Measurements from ENCODE around the gene LDLR. TPM values are rescaled to one million over a fixed set of nuclear protein-coding genes. Genes with fewer than 3 reads are reported as not detected.

LDLR gene
- polyA plus RNA-seq (2012; ENCODE audit: insufficient read depth, insufficient read length) = 25.4 TPM

DNA sequence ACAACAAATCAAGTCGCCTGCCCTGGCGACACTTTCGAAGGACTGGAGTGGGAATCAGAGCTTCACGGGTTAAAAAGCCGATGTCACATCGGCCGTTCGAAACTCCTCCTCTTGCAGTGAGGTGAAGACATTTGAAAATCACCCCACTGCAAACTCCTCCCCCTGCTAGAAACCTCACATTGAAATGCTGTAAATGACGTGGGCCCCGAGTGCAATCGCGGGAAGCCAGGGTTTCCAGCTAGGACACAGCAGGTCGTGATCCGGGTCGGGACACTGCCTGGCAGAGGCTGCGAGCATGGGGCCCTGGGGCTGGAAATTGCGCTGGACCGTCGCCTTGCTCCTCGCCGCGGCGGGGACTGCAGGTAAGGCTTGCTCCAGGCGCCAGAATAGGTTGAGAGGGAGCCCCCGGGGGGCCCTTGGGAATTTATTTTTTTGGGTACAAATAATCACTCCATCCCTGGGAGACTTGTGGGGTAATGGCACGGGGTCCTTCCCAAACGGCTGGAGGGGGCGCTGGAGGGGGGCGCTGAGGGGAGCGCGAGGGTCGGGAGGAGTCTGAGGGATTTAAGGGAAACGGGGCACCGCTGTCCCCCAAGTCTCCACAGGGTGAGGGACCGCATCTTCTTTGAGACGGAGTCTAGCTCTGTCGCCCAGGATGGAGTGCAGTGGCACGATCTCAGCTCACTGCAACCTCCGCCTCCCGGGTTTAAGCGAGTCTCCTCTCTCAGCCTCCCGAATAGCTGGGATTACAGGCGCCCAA is at the start of gene LDLR:
Gene LDLR (plus strand): TSS at position 210 of the 760 bp plus-strand sequence. CDS start 86 bp downstream, at position 296.
- DNase-seq (ENCODE audit: low read depth, low spot score) = peak; percentile 97
- H3K4me3 ChIP-seq (ENCODE audit: low read length) = peak within 1 kb of the TSS; percentile 87

DNA sequence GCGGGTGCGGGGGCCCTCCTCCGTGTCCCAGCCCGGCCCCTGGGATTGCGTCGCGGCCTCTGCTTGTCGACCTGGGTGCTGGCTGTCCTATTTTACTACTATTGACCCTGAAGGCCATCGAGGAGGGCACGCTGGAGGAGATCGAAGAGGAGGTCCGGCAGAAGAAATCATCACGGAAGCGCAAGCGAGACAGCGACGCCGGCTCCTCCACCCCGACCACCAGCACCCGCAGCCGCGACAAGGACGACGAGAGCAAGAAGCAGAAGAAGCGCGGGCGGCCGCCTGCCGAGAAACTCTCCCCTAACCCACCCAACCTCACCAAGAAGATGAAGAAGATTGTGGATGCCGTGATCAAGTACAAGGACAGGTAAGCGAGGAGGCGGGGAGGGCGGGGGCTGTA is 48.1 kb upstream of the LDLR start:
- H3K4me3 ChIP-seq (ENCODE audit: low read length) = no peak overlapping the region
- DNase-seq (ENCODE audit: low read depth, low spot score) = no peak

DNA sequence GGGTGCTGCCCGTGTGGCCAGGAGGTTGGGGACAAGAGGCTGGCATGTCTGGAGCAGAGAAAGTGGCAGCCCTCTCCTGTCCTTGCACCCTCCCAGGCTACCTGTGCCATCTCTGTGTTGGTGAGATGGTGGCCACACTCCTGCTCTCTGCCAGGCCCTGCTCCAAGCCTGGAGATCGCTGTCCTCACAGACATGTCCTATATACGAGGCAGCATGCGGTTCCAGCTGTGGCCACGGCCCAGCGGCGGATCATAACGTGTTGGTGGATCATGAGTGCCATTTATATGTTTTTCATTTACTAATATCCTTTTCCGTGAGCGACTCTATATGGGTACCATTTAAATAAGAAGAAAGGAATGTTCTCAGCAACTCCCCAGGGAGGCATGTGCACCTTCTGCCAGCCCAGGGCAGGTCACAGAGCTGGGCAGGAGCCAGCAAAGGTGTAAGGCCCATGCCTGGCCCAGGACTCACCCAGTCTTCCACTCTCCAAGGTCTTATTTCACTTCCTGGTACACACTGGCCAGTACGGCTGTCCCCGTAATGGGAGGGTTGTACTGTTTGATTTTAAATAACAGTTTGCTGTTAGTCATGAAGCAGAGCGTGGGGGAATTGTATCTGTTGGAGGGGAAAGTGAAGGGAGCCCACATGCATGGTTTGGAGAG is 47.2 kb upstream of the LDLR start:
- DNase-seq (ENCODE audit: low read depth, low spot score) = no peak
- no peak overlapping the region for H3K4me3 ChIP-seq (ENCODE audit: low read length)

DNA sequence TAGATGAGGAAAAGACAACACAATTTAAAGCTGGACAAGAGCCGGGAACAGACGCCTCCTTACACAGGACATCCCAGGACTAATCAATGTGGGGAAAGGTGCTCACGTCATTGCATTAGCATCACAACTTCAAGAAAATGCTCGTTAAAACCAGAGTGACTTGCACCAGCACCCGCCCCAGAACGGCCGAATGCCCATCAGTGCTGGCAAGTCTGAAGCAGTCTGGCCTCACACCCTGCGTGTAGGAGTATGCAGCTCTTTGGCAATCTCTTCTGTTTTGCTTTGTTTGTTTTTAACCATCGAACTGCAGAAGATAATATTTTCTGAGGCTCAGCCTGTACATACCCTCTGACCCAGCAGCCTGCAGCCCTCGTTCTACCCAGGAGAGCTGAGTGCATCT is 44.8 kb upstream of the LDLR start:
- H3K4me3 ChIP-seq (ENCODE audit: low read length) = no peak overlapping the region
- no peak for DNase-seq (ENCODE audit: low read depth, low spot score)

DNA sequence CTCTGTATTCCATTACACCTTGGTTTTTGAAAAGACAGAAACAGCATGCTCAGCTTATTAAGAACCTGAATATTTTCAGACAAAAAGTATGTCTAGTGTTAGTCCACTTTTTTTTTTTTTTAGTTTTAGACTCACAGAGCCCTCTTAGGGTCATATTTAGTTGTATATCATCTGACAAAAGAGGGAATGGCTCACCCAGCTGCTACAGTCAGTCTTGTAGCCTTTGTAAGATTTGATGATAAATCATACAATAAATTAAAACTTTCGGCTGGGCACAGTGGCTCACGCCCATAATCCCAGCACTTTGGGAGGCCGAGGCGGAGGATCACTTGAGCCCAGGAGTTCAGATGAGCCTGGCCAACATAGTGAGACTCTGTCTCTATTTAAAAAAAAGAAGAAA is 43.7 kb upstream of the LDLR start:
- DNase-seq (ENCODE audit: low read depth, low spot score) = no peak
- H3K4me3 ChIP-seq (ENCODE audit: low read length) = no peak overlapping the region

DNA sequence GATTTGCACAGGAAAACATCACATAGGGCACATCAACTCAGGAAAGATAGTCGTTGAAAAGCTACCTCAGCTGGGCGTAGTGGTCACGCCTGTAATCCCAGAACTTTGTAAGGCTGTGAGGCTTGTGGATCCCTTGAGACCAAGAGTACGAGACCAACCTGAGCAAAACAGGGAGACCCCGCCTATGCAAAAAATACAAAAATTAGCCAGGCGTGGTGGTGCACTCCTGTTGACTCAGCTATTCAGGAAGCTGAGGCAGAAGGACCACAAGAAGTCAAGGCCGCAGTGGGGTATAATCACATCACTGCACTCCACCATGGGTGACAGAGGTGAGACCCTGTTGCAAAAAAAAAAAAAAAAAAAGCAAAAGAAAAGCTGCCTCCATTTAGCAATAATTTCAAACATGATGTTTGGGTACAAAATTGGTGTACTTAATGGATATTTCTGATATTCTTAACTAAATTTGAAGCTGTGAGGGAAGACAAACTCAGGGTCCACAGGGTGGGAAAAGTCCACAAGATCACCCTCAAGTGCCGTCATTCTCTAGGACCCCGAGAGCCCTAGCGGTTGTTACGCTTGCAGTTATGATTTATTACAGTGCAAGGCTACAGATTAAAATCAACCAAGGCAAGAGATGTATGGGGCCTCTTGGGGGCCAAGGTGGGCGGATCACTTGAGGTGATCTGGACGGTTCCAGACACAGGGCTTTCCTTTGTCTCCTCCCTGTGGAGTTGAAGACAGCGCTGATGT is 42.5 kb upstream of the LDLR start:
- no peak for DNase-seq (ENCODE audit: low read depth, low spot score)
- H3K4me3 ChIP-seq (ENCODE audit: low read length) = no peak overlapping the region

DNA sequence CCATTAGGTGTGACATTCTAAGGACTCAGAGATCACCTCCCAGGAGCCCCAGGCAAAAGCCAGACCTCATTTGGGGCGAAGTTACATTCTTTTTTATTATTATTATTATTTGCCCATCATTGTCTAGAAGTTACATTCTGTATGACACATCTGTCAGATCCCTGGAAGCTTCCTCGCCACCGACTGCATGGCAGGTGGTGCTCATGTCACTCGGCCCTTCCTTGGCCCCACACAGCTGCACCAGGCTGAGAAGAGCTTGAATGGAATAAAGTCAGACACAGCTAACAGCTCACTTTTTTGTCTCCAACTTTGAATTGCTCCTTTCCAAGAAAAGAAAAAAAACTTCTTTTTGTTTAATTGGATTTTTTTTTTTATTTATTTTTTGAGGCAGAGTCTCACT is 41.4 kb upstream of the LDLR start:
- DNase-seq (ENCODE audit: low read depth, low spot score) = no peak
- no peak overlapping the region for H3K4me3 ChIP-seq (ENCODE audit: low read length)

DNA sequence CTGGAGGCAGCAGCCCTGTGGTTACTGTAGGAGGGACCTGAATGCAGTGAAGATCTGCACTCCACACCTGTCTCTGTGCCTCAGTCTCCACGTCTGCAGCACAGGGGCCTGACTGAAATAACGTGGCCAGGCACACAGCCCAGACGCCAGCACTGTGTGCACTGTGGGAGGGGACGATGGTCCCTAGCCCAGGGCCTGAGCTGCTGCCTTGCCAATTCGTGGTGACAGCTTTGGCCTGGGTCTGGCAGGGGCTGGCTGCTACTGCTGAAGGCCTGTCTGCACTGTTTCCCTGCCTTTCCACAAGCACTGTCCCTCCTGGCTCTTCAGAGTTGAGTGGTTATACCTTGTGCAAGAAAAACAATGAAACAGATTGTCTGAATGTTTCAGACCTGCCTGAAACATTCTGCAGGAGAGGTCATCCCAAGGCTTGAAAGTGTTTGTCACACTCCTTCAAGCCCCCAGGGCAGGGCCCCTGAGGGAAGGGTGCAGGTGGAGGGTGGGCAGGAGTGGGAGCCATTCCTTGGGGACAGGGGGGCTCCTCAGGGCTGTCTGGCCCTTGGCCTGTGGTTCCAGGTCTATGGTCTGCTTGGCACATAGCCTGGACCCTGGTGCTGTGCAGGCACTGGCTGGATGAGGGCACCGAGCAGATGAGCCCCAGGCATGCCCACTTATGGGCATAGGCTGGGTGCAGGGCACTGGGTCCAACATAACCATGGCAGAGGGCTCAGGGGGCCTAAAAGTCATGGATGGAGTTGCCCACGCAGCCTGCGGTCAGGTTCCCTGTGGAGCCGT is 38.7 kb upstream of the LDLR start:
- no peak for DNase-seq (ENCODE audit: low read depth, low spot score)
- no peak overlapping the region for H3K4me3 ChIP-seq (ENCODE audit: low read length)

DNA sequence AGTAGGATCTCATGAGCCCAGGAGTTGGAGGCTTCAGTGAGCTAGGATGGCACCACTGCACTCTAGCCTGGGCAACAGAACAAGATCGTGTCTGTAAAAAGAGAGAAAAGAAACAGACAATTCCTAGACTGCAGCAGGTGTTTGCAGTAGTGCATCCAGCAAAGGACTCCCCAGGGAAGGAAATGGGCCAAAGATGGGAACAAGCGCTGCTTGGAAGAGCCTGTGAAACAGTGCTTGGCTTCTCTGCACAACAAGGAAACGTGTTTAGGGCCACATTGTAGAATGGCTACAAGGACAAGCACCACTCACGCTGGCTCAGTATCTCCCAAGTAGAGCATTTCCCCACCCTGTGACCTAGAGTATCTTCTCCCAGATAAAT is 35.5 kb upstream of the LDLR start:
- no peak overlapping the region for H3K4me3 ChIP-seq (ENCODE audit: low read length)
- no peak for DNase-seq (ENCODE audit: low read depth, low spot score)

DNA sequence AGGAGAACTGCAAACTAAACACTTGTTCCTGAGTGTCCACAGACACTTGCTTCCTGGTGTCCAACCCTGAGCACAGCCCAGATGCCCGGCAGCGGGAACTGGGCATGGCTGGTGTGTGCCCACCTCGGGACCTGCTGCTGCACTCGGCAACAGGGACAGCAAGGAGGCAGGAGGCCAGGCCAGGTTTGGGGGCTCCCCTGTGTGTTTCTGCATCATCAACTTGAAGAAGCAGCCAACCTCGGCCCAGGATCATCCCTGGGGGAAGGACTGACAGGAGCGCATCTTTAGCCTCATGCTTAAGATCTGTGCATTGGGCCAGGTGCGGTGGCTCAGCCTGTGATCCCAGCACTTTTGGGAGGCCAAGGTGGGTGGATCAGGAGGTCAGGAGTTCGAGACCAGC is 35.1 kb upstream of the LDLR start:
- no peak overlapping the region for H3K4me3 ChIP-seq (ENCODE audit: low read length)
- no peak for DNase-seq (ENCODE audit: low read depth, low spot score)

DNA sequence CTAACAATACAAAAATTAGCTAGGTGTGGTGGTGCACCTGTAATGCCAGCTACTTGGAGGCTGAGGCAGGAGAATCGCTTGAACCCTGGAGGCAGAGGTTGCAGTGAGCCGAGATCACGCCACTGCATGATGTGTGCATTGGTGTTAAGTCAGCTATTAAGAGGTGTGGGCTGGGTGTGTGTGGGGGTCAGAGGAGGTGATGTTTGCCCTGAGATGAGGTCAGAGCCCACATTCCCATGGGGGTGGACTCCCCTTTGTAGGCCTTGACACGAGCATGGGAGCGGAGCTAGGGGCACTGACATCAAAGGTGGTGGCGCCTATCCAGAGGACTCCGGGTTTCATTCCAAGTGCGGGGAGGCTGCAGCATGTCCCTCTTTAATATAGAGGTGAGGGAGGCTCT is 34.6 kb upstream of the LDLR start:
- no peak overlapping the region for H3K4me3 ChIP-seq (ENCODE audit: low read length)
- no peak for DNase-seq (ENCODE audit: low read depth, low spot score)

DNA sequence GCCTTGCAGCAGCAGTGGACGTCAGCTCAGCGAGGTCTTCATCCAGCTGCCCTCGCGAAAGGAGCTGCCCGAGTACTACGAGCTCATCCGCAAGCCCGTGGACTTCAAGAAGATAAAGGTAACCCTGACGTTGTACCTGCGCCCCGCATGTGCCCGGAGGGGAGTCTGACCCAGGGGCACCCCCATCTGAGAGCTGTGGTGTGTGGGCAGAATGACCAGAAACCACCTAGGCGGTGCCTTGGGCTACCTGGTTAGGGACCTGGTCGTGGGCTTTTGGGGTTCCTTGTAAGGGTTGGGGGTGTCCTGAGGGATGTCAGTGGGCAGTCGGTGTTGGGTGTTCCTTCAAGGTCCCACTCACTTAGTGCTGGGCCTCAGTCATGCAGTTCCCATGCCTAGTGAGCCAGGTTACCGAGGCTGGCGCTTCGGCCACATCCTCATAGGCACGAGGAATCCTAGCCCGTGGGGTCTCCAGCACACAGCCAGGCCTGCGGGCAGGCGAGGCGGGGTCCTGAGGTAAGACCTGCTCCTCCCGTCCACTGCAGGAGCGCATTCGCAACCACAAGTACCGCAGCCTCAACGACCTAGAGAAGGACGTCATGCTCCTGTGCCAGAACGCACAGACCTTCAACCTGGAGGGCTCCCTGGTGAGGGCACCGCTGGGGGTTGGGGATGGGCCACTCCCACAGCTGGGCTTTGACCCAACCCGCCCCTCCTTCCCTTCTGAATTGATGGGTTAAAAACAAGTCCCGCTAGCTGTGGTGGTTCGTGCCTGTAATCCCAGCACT is 30.8 kb upstream of the LDLR start:
- H3K4me3 ChIP-seq (ENCODE audit: low read length) = no peak overlapping the region
- no peak for DNase-seq (ENCODE audit: low read depth, low spot score)

DNA sequence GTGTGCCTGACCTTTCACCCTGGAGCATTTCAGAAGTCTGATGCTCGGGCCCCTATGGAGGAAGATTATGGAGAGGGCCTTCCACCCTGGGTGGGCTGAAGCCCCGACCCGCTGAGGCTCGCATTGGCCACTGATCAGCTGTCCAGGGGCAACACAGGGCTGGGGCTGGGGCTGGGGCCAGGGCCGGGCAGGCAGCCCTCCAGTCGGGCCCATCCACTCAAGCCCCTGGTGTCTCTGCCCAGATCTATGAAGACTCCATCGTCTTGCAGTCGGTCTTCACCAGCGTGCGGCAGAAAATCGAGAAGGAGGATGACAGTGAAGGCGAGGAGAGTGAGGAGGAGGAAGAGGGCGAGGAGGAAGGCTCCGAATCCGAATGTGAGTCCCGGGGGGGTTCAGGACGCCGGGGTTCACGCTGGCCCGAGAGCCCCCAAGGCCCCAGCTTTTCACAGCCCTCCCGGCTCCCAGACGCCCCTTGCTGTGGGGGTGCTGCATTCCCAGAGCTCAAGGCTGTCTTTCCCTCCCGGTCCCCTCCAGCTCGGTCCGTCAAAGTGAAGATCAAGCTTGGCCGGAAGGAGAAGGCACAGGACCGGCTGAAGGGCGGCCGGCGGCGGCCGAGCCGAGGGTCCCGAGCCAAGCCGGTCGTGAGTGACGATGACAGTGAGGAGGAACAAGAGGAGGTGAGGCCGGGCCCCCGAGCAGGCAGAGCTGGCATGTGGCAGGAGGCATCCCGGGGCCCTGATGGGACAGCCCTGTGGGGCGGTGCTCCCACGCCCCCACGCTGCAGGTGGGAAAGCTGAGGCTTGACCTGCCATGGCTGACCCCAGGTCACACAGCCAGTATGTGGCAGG is 29.5 kb upstream of the LDLR start:
- H3K4me3 ChIP-seq (ENCODE audit: low read length) = no peak overlapping the region
- DNase-seq (ENCODE audit: low read depth, low spot score) = no peak

DNA sequence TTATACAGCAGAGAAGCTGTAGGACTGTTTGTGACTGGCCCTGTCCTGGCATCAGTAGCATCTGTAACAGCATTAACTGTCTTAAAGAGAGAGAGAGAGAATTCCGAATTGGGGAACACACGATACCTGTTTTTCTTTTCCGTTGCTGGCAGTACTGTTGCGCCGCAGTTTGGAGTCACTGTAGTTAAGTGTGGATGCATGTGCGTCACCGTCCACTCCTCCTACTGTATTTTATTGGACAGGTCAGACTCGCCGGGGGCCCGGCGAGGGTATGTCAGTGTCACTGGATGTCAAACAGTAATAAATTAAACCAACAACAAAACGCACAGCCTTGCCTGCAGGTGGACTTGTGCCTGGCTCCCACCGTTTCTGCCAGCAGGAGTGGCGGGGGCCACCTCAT is 27.3 kb upstream of the LDLR start:
- no peak for DNase-seq (ENCODE audit: low read depth, low spot score)
- no peak overlapping the region for H3K4me3 ChIP-seq (ENCODE audit: low read length)

DNA sequence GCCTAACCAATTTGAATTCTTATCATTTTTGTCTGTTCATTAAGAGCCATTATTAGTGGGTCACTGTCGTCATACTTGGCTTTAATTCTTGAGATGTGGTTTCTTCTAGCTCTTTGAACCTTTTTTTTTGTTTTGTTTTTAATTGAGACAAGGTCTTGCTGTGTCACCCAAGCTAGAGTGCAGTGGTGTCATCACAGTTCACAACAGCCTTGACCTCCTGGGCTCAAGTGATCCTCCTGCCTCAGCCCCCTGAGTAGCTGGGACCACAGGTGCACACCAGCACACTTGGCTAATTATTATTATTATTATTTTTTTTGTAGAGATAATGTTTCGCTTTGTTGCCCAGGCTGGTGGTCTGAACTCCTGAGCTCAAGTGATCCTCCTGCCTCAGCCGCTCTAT is 25.8 kb upstream of the LDLR start:
- DNase-seq (ENCODE audit: low read depth, low spot score) = no peak
- no peak overlapping the region for H3K4me3 ChIP-seq (ENCODE audit: low read length)

DNA sequence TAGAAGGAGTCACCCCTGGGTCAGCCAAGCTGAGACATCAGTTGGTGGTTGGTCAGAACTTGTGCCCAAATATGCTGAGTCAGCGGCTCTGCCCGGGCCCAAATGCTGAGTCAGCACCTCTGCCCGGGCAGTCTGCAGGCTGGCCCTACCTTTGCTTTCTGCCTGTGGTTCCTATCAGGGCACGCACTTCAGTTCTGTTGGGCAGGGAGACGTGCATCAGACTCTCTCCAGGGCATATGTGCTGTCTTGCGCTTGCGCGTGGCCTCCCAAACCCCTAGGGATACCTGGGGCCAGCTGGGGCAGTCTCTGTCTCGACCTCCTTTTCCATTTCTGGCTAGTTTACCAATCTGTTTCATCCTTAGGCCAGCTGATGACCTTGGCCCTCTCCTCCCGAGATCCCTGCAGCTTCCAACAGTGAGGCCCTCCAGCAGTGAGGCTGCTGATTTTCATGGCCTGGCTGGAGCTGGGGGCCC is 24.4 kb upstream of the LDLR start:
- DNase-seq (ENCODE audit: low read depth, low spot score) = no peak

DNA sequence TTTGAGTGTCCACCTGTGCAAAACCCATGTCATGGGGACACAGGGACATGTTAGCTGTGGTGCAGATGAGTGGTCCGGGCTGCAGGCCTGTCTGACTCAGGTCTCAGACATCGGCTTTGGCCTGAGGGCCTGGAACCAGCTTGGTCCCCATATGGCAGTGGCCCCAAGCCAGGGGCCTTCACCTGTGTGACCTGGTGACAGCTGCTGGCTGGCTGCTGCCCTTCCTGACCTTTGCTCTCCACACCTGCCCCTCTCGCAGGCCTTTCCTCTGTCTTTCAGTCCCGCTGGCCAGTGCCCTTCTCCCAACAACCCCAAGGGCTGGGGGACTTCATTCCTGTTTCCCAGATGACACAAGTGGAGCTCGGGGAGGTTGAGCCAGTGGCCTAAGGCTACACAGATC is 22.9 kb upstream of the LDLR start:
- DNase-seq (ENCODE audit: low read depth, low spot score) = no peak
- H3K4me3 ChIP-seq (ENCODE audit: low read length) = no peak overlapping the region

More for the DNA sequence above, 24.4 kb upstream of the LDLR start:
- H3K4me3 ChIP-seq (ENCODE audit: low read length) = no peak overlapping the region
